ENCODE data around the gene MACROD2.

Gene MACROD2

GRCh38 chr20:15065794-15066193 is 1070.5 kb downstream of the MACROD2 start:
- Histone ChIP-seq H3K36me3 (ENCODE audit: control insufficient read depth in 2 of 2, insufficient read depth in 1 of 2, low read length in 2 of 2) (no peaks in the 10 kb centered on the region), H3K27ac (ENCODE audit: extremely low read depth, low read depth, low read length) (no peak overlapping the region), H3K9me3 (ENCODE audit: control insufficient read depth, insufficient read depth, low read depth, low read length) (no peaks in the 10 kb centered on the region), H3K4me3 (ENCODE audit: low read depth, low read length) (no peak overlapping the region), H3K4me1 (ENCODE audit: control insufficient read depth, insufficient read depth, low read length) (no peaks in the 10 kb centered on the region)
- no peak for TF ChIP-seq ZNF629 (tag by site-specific recombination; IDR thresholded peaks at IDR 0.05)
- TF ChIP-seq SETDB1 (IDR thresholded peaks at IDR 0.05; ENCODE audit: insufficient read length, low read length): no peak
- TF ChIP-seq ZFP69B (tag by site-specific recombination; IDR thresholded peaks at IDR 0.05): no peak
- no peak for TF ChIP-seq ZSCAN18 (tag by site-specific recombination; IDR thresholded peaks at IDR 0.05)
- no peak for TF ChIP-seq PBX3 (CRISPR knock-in tag; IDR thresholded peaks at IDR 0.05)
- TF ChIP-seq ZNF596 (tag by site-specific recombination; IDR thresholded peaks at IDR 0.05): no peak
- no peak for TF ChIP-seq ZNF426 (tag by site-specific recombination; IDR thresholded peaks at IDR 0.05)
- no peak for TF ChIP-seq ZNF473 (tag by site-specific recombination; IDR thresholded peaks at IDR 0.05)
- TF ChIP-seq AEBP2 (tag by site-specific recombination; IDR thresholded peaks at IDR 0.05; ENCODE audit: borderline replicate concordance): no peak
- TF ChIP-seq ZNF148 (tag by site-specific recombination; IDR thresholded peaks at IDR 0.05; ENCODE audit: borderline replicate concordance): no peak
- no peak for TF ChIP-seq YY2 (tag by site-specific recombination; IDR thresholded peaks at IDR 0.05)
- TF ChIP-seq ZNF404 (tag by site-specific recombination; IDR thresholded peaks at IDR 0.05): no peak
- TF ChIP-seq ZBTB44 (tag by site-specific recombination; IDR thresholded peaks at IDR 0.05): no peak
- no peak for TF ChIP-seq ZNF341 (tag by site-specific recombination; IDR thresholded peaks at IDR 0.05; ENCODE audit: low read depth)
- no peak for TF ChIP-seq ZNF558 (tag by site-specific recombination; IDR thresholded peaks at IDR 0.05)
- TF ChIP-seq MYNN (tag by site-specific recombination; IDR thresholded peaks at IDR 0.05; ENCODE audit: borderline replicate concordance): no peak
- TF ChIP-seq ZNF544 (tag by site-specific recombination; IDR thresholded peaks at IDR 0.05): no peak
- TF ChIP-seq ZNF16 (tag by site-specific recombination; IDR thresholded peaks at IDR 0.05; ENCODE audit: low read depth): no peak
- no peak for TF ChIP-seq GLI2 (tag by site-specific recombination; IDR thresholded peaks at IDR 0.05; ENCODE audit: borderline replicate concordance, low read depth)
- TF ChIP-seq ZNF623 (tag by site-specific recombination; IDR thresholded peaks at IDR 0.05): no peak
- ChIA-PET CTCF (interaction anchor here (0.6 kb wide), 1 partner anchor 205 kb away, joined by 4 read pairs; no protein-coding TSS in a partner anchor), POLR2A (no interaction called here)
